HepG2 (cell line): ENCODE data around the gene GNA12. TPM values are rescaled to one million over a fixed set of nuclear protein-coding genes. Genes with fewer than 3 reads are reported as not detected.

Experiments
- DR1 ChIP-seq: sonication (generic); formaldehyde crosslinking; IDR thresholded peaks from 2 replicates; pipeline ENCODE4 v1.8.0; 2021; ENCODE audit warnings: mild to moderate bottlenecking, missing genetic modification reagents, inconsistent platforms
- DZIP1 ChIP-seq: sonication (generic); formaldehyde crosslinking; IDR thresholded peaks from 2 replicates; pipeline ENCODE4 v1.5.0; 2020; ENCODE audit warnings: mild to moderate bottlenecking, missing genetic modification reagents
- EZH2 ChIP-seq: conservative IDR thresholded peaks from 2 replicates; pipeline ENCODE4 v1.6.1; 2012; ENCODE audit warnings: mild to moderate bottlenecking, low read depth, low read length, moderate library complexity
- JARID2 ChIP-seq: sonication (generic); formaldehyde crosslinking; IDR thresholded peaks from 2 replicates; pipeline ENCODE4 v1.8.1; 2023; ENCODE audit warnings: missing genetic modification reagents, inconsistent platforms; ENCODE audit not compliant: insufficient replicate concordance
- NCOR1 ChIP-seq: fragments of 200-600 bp; sonication (generic); IDR thresholded peaks from 2 replicates; pipeline ENCODE4 v1.7.0; 2017; ENCODE audit warnings: antibody characterized with exemption, low read length, borderline replicate concordance
- PATZ1 ChIP-seq: sonication (generic); formaldehyde crosslinking; IDR thresholded peaks from 2 replicates; pipeline ENCODE4 v1.4.0; 2020; ENCODE audit warnings: missing genetic modification reagents
- PAWR ChIP-seq: sonication (generic); formaldehyde crosslinking; IDR thresholded peaks from 2 replicates; pipeline ENCODE4 v1.4.0; 2020; ENCODE audit warnings: missing genetic modification reagents, mild to moderate bottlenecking, borderline replicate concordance
- RBAK ChIP-seq: sonication (generic); formaldehyde crosslinking; IDR thresholded peaks from 2 replicates; pipeline ENCODE4 v1.5.1; 2020; ENCODE audit warnings: mild to moderate bottlenecking, missing genetic modification reagents
- ZNF326 ChIP-seq: sonication (generic); formaldehyde crosslinking; IDR thresholded peaks from 2 replicates; pipeline ENCODE4 v1.4.0; 2020; ENCODE audit warnings: missing genetic modification reagents, borderline replicate concordance
- ZNF605 ChIP-seq: sonication (generic); formaldehyde crosslinking; IDR thresholded peaks from 2 replicates; pipeline ENCODE4 v1.8.0; 2022; ENCODE audit warnings: mild to moderate bottlenecking, missing genetic modification reagents
- ZNF746 ChIP-seq: sonication (generic); formaldehyde crosslinking; IDR thresholded peaks from 2 replicates; pipeline ENCODE4 v1.8.0; 2022; ENCODE audit warnings: mild to moderate bottlenecking, missing genetic modification reagents
- ZNF749 ChIP-seq: sonication (generic); formaldehyde crosslinking; IDR thresholded peaks from 2 replicates; pipeline ENCODE4 v1.8.0; 2022; ENCODE audit warnings: mild to moderate bottlenecking, missing genetic modification reagents, moderate library complexity, borderline replicate concordance
- ZSCAN21 ChIP-seq: sonication (generic); formaldehyde crosslinking; IDR thresholded peaks from 2 replicates; pipeline ENCODE4 v1.8.0; 2022; ENCODE audit warnings: mild to moderate bottlenecking, missing genetic modification reagents, moderate library complexity, borderline replicate concordance
- polyA plus RNA-seq, 8 experiments: library from polyadenylated mRNA; depleted of rRNA in 3 of 8; stranded (reverse) in 7 of 8; unstranded in 1 of 8; fragments of >200 nt; fragmentation: Illumina TruSeq in 4 of 8; extraction: Trizol in 4 of 8; gene quantifications; 2 replicates each; pipeline versions ENCODE4 v1.2.1 to v1.2.3, GENCODE V29; 2011 to 2016; ENCODE audit warnings: low read depth in 4 of 8, missing spikeins in 1 of 8, mixed read lengths in 1 of 8; ENCODE audit not compliant: insufficient read depth in 1 of 8
- total RNA-seq, 5 experiments: library from RNA; depleted of rRNA; stranded (reverse); fragments of >200 nt; fragmentation: Illumina TruSeq; extraction: Trizol; gene quantifications; 2 replicates each; pipeline ENCODE4 v1.2.3, GENCODE V29; 2016; ENCODE audit warnings: low read depth in 1 of 5
- TF ChIP-seq, protein P1 (sequence below): sonication (generic); formaldehyde crosslinking; IDR thresholded peaks from 2 replicates; pipeline ENCODE4 v1.4.0; 2020; ENCODE audit warnings: missing genetic modification reagents

GNA12 gene
- total and polyA plus RNA-seq, 2 of the 13 experiments (the other 11 are each of a cell fraction or from before 2014, with no cell fraction given), result 16.2 to 50.9 TPM

DNA sequence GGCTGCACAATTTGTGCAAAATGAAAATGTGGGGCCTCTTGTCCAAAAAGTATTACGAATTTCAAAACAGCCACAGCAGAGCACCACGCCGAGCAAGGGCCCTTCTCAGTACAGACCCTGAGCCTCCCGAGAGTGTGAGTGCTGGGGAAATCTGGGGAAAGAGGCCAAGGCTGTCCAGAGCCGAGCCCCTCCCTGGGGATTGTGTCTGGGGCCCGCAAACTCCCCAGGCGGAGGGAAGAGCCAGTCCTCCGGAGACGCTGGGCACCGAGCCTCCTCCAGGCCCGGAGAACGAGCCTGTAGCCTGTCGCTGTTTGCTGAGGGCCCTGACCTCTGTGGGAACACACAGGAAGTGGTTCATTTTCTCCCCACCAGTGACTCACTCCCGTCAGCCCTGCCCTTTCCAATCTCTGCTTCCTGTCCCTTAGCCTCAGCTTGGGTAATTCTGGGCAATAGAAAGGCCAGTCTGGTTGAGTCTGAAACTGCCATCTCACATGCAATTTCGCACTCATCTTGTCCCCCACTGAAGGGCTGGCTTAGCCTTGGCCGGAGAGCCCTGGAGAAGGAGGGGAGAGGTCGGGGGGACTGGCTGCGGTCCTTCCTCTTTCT is 19.5 kb upstream of the GNA12 start (continued):
- TF ChIP-seq, protein P1, sequence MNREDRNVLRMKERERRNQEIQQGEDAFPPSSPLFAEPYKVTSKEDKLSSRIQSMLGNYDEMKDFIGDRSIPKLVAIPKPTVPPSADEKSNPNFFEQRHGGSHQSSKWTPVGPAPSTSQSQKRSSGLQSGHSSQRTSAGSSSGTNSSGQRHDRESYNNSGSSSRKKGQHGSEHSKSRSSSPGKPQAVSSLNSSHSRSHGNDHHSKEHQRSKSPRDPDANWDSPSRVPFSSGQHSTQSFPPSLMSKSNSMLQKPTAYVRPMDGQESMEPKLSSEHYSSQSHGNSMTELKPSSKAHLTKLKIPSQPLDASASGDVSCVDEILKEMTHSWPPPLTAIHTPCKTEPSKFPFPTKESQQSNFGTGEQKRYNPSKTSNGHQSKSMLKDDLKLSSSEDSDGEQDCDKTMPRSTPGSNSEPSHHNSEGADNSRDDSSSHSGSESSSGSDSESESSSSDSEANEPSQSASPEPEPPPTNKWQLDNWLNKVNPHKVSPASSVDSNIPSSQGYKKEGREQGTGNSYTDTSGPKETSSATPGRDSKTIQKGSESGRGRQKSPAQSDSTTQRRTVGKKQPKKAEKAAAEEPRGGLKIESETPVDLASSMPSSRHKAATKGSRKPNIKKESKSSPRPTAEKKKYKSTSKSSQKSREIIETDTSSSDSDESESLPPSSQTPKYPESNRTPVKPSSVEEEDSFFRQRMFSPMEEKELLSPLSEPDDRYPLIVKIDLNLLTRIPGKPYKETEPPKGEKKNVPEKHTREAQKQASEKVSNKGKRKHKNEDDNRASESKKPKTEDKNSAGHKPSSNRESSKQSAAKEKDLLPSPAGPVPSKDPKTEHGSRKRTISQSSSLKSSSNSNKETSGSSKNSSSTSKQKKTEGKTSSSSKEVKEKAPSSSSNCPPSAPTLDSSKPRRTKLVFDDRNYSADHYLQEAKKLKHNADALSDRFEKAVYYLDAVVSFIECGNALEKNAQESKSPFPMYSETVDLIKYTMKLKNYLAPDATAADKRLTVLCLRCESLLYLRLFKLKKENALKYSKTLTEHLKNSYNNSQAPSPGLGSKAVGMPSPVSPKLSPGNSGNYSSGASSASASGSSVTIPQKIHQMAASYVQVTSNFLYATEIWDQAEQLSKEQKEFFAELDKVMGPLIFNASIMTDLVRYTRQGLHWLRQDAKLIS (CRISPR knock-in tag), result no peak
- no peak for TF ChIP-seq PAWR
- no peak for TF ChIP-seq ZNF749 (CRISPR knock-in tag)
- no peak for TF ChIP-seq ZSCAN21 (CRISPR knock-in tag)
- peak; percentile 78 for TF ChIP-seq PATZ1 (CRISPR knock-in tag)
- no peak for TF ChIP-seq EZH2
- TF ChIP-seq ZNF746 (CRISPR knock-in tag), result peak; percentile 40; the same call in 1 of the 2 replicates
- TF ChIP-seq JARID2 (CRISPR knock-in tag), result no peak
- TF ChIP-seq DZIP1 (CRISPR knock-in tag), result peak; percentile 26; the same call in 1 of the 2 replicates
- no peak for TF ChIP-seq DR1 (CRISPR knock-in tag)
- TF ChIP-seq RBAK (CRISPR knock-in tag), result no peak
- no peak for TF ChIP-seq ZNF326
- TF ChIP-seq NCOR1, result no peak
- TF ChIP-seq ZNF605 (CRISPR knock-in tag), result peak; percentile 86
